ENCODE results near the gene DDT.
"Not testable (repeated sequence)": the region's sequence is repeated elsewhere in the genome, so short reads cannot be mapped to it uniquely, and the experiment has no call there.

The DDT gene

DNA sequence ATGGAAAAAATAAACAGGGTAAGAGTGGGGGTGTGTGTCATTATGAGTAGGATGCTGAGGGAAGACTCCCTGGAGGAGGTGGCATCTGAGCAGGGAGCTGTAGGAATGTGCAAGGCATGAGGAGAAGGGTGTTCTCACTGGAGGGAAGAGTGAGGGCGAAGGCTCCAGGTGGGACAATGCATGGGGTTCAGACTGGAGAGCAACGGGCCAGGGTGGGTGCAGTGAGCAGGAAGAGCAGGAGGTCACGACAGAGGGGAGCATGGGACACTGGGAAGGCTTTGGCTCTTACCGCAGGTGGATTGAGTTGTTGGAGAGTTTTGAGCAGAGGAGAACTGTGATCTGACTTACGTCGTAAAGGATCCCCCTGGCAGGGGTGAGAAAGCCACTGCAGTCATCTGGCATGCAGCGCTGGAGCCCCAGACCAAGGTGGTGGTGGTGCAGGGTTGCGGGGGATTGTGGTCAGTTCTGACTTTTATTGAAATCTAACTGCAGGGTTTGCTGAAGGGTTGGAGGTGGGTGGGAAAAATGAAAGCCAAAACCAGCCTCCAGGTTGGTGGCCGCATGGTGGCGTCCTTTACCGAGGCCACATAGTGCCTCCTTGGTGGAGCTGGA, 21.3 kb downstream of the DDT start:
- DNase-seq (ENCODE audit: low spot score), result not testable (repeated sequence)

DNA sequence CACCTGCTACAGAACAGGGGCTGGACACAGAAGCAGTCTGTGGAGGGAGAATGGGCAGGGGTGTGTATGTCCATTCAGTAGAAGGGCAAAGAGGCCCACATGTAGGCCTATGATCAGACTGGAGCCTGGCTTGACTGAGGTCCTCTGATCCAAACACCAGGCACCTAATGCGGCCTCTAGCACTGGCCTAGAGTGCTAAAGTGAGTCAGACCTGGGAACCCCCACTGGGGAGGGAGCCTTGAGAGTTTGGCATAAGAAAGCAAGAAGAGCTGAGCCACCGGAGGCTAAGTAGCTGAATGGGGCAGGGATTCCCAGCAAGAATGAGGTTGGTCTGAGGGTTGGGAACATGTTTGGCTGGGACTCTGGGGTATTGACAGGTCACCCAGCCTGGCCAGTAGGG, 22.9 kb downstream of the DDT start:
- not testable (repeated sequence) for DNase-seq (ENCODE audit: low spot score)

DNA sequence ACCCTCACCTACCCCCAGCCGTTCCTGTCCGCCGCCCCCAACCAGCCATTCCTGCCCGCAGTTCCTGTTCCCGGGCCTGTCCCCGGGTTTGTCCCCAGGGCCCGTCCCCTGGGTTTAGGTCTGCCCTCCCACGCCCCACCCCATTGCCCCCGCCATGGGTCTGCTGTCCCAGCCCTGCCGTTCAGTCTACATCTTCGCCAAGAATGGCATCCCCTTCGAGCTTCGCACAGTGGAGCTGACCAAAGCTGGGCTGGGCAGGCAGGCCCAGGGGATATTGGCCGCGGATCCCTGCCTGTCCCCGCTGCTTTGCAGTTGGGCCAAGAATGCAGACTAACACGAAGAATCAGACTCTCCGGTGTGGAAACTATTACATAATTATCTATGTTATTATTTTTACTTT, 24.5 kb downstream of the DDT start:
- DNase-seq (ENCODE audit: low spot score), result not testable (repeated sequence)

DNA sequence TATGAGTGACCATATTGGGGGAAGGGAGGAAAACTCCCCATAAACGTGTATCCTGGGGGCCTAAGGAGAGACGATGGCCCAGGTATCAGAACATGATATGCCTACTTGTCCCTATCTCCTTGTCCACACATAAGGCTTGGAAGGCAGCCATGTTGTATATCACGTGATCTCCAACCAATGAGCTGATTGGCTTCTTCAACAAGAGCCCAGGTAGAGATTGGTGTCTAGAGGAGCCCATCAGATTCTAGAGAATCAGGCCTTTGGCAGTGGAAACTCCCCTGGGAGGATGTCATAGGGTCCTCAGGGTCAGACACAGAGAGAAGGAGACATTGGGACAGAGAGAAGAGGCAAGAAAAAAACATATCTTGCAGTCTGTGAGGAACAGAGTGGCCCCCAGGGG, 26.9 kb downstream of the DDT start:
- not testable (repeated sequence) for DNase-seq (ENCODE audit: low spot score)

DNA sequence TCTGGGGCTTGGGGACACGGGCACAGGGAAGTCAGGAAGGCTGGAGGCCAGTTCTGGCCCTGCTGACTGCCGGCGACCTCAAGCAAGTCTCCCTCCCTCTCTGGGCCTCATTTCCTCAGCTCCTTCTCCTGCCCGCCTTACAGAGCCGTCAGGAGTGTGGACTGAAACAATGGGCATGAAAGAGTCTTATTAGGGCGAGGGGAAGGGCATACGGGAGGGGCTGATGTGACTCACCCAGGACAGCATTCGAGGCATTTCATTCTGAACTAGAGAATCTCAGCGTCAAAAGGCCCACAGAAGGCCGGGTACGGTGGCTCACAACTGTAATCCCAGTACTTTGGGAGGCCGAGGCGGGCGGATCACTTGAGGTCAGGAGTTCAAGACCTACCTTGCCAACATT, 34.1 kb downstream of the DDT start:
- not testable (repeated sequence) for DNase-seq (ENCODE audit: low spot score)

DNA sequence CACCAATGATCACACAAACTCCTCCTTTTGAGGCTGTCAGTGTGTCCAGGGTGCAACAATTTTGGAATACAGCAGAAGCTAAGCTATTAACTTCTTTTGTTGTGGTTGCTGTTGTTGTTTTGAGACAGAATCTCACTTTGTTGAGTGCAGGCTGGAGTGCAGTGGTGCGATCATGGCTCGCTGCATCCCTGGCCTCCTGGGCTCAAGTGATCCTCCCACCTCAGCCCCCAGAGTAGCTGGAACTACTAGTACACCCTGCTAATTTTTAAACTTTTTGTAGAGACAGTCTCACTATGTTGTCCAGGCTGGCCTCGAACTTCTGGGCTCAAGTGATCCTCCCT, 35.3 kb downstream of the DDT start:
- no peak for DNase-seq (ENCODE audit: low spot score)

DNA sequence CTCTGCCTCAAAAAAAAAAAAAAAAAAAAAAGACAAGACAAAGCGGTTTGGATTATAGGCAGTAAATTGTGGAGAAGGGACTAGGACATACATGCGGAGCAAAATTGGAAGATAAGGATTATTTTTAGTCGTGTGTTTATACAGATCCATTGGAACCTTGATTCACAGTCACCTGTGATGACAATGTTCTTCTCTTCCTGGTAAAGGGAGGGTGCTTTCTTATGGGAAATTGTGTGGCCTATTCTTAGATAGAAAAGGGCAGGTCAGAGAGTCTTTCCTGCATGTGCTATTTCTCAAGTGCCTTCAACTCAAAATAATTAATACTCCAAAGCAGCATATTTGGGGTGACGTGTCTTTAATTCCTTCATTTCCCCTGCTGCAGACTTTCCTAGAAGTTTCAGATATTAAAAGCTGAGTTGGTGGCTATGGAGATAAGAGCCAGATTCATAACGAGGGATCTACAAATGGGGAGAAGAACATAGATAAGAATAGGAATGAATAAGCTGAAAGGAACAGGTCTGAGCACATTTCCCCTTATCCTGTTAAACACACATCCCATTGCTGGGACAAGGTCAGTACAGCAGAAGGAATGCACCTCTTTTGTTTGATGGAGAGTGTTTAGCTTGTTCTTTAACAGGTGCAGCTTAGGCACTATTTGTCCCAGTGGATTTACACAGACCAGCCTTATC, 35.8 kb downstream of the DDT start:
- DNase-seq (ENCODE audit: low spot score), result no peak

DNA sequence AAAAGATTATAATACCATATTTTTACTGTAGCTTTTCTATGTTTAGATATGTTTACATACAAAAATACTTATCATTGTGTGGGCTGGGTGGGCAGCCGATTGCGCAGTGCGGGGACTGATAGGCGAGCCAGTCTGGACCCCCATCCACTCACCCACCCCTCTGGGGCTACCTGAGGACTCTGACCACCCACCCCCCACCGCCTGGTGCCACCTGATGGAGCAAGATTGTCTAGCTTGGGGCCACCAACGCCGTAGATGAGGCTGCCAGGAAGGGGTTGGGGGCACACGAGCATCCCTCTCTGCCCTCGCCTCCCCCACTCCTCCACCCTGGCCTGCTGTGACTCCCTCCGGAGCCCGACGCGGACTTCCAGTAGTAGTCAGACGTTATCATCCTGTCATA, 47.7 kb downstream of the DDT start:
- DNase-seq (ENCODE audit: low spot score), result no peak

DNA sequence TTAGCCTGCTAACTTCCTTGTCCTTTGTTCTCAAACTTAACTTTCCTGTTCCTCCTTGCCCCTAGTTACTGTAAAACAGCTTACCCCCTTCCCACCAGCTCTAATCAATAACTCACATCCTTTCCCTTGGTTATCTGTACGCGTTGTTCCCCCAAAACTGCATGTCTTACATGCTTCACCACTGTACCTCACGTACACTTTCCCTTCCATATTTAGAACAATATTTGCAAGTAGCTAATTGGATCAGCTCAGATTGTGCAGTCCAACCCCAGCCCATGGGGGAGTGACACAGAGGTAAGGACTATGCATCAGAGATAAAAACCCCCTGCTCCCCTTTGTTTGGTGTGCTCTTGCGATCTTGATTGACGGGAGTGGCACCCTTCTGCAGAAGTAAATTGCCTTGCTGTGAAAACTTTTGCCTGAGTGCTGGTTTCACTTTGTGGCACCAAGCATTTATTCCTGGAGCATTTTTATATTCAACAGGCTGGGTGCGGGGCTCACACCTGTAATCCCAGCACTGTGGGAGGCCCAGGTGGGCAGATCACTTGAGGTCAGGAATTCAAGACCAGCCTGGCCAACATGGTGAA, 49.1 kb downstream of the DDT start:
- DNase-seq (ENCODE audit: low spot score), result no peak

DNA sequence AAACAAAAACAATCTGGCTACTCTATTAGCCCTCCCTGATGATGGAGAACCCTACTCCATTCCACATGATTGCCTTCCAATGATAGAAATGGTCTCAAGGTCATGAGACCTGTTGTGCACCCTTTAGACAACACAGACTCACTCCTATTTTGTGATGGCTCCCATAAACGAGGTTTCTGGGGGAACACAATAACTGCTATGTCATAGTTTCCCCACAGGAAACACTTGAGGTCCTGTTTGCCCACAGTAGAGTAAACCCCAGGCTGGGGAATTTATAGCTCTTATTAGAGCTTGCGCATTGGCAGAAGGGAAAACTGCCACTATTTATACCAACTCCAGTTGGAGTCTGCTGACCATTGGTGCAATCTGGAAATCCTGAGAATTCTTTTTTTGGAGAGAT, 51.3 kb downstream of the DDT start:
- no peak for DNase-seq (ENCODE audit: low spot score)

DNA sequence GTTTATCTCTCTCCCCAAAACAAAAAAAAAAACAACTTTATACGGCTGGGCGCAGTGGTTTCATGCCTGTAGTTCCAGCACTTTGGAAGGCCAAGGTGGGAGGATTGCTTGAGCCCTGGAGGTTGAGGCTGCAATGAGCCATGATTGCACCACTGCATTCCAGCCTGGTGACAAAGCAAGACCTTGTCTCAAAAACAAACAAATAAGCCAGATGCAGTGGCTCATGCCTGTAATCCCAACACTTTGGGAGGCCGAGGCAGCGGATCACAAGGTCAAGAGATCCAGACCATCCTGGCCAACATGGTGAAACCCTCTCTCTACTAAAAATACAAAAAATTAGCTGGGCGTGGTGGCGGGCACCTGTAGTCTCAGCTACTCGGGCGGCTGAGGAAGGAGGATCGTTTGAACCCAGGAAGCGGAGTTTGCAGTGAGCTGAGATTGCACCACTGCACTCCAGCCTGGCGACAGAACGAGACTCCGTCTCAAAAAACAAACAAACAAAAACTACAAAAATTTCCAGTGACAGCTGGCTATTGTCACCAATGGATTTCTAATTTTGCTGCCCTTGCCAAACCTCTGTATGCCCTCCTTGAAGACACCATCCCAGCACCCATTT, 52.5 kb downstream of the DDT start:
- DNase-seq (ENCODE audit: low spot score), result not testable (repeated sequence)
